Loucy (cell line): Measurements from ENCODE around the gene SERTAD1.

Source experiments
- H2AFZ ChIP-seq: fragments of 200-600 bp; sonication (generic); 2 replicates; pipeline ENCODE4 v1.6.0; 2016; ENCODE audit warnings: antibody characterized with exemption, mild to moderate bottlenecking, low read length, moderate library complexity
- H3F3A ChIP-seq: fragments of 200-600 bp; 2 replicates; pipeline ENCODE4 v1.6.0; 2016; ENCODE audit warnings: antibody characterized with exemption, low read depth, mild to moderate bottlenecking
- H3K27me3 ChIP-seq: fragments of 200-600 bp; sonication (generic); 2 replicates; pipeline ENCODE4 v1.6.1; 2014; ENCODE audit warnings: low read length, mild to moderate bottlenecking; ENCODE audit not compliant: insufficient read depth, poor library complexity, severe bottlenecking
- H3K36me3 ChIP-seq: fragments of 200-600 bp; sonication (generic); 2 replicates; pipeline ENCODE4 v1.6.1; 2016; ENCODE audit warnings: low read length; ENCODE audit not compliant: insufficient read depth
- H3K4me1 ChIP-seq: fragments of 200-600 bp; sonication (generic); 2 replicates; pipeline ENCODE4 v1.5.1; 2014; ENCODE audit warnings: low read length, mild to moderate bottlenecking; ENCODE audit not compliant: insufficient read depth, poor library complexity, severe bottlenecking
- H3K4me2 ChIP-seq: fragments of 200-600 bp; sonication (generic); 2 replicates; pipeline ENCODE4 v1.6.0; 2014; ENCODE audit warnings: antibody characterized with exemption, low read length, low read depth, mild to moderate bottlenecking; ENCODE audit not compliant: poor library complexity, severe bottlenecking
- H3K4me3 ChIP-seq: fragments of 200-600 bp; sonication (generic); 2 replicates; pipeline ENCODE4 v1.5.1; 2014; ENCODE audit warnings: low read length, mild to moderate bottlenecking, mixed read lengths; ENCODE audit not compliant: poor library complexity, severe bottlenecking
- H3K79me2 ChIP-seq: fragments of 200-600 bp; sonication (generic); 2 replicates; pipeline ENCODE4 v1.6.1; 2014; ENCODE audit warnings: low read length; ENCODE audit not compliant: insufficient read depth
- H3K9ac ChIP-seq: fragments of 200-600 bp; sonication (generic); 2 replicates; pipeline ENCODE4 v1.6.0; 2014; ENCODE audit warnings: mild to moderate bottlenecking, low read depth, low read length, moderate library complexity; ENCODE audit not compliant: poor library complexity, severe bottlenecking
- H3K9me2 ChIP-seq: fragments of 200-600 bp; sonication (generic); replicated peaks from 2 replicates; pipeline ENCODE4 v1.6.1; 2016; ENCODE audit warnings: low read depth, low read length, mixed read lengths
- H3K9me3 ChIP-seq: fragments of 200-600 bp; sonication (generic); 2 replicates; pipeline ENCODE4 v1.6.1; 2014; ENCODE audit warnings: mild to moderate bottlenecking, antibody characterized with exemption, low read length, low read depth; ENCODE audit not compliant: insufficient read depth
- H4K20me1 ChIP-seq: fragments of 200-600 bp; sonication (generic); 2 replicates; pipeline ENCODE4 v1.6.0; 2014; ENCODE audit warnings: antibody characterized with exemption, low read length, mild to moderate bottlenecking; ENCODE audit not compliant: insufficient read depth, poor library complexity, severe bottlenecking
- EZH2phosphoT487 ChIP-seq: fragments of 200-600 bp; IDR thresholded peaks from 2 replicates; pipeline ENCODE4 v1.6.1; 2018; ENCODE audit warnings: antibody characterized with exemption, mild to moderate bottlenecking, moderate library complexity, borderline replicate concordance
- TF ChIP-seq, protein P1 (sequence below): fragments of 200-600 bp; sonication (generic); conservative IDR thresholded peaks from 2 replicates; pipeline ENCODE4 v1.5.1; 2014; ENCODE audit warnings: mild to moderate bottlenecking, antibody characterized with exemption, low read length

Gene SERTAD1

GRCh38 chr19:40445780-40446262 is 20.0 kb upstream of the SERTAD1 start:
- Histone ChIP-seq H2AFZ (no peak overlapping the region), H3K9me2 (no peaks in the 10 kb centered on the region), H3K9me3 (no peaks in the 10 kb centered on the region), H3F3A (no peaks in the 10 kb centered on the region), H3K4me2 (no peak overlapping the region), H3K4me1 (peaks cover 18% of the 10 kb centered on the region), H4K20me1 (peaks cover 19% of the 10 kb centered on the region), H3K9ac (no peak overlapping the region), H3K79me2 (peaks cover 19% of the 10 kb centered on the region), H3K36me3 (peaks cover 7% of the 10 kb centered on the region; the same call in 1 of the 2 replicates), H3K27me3 (no peaks in the 10 kb centered on the region), H3K4me3 (no peak overlapping the region)
- TF ChIP-seq, protein P1, sequence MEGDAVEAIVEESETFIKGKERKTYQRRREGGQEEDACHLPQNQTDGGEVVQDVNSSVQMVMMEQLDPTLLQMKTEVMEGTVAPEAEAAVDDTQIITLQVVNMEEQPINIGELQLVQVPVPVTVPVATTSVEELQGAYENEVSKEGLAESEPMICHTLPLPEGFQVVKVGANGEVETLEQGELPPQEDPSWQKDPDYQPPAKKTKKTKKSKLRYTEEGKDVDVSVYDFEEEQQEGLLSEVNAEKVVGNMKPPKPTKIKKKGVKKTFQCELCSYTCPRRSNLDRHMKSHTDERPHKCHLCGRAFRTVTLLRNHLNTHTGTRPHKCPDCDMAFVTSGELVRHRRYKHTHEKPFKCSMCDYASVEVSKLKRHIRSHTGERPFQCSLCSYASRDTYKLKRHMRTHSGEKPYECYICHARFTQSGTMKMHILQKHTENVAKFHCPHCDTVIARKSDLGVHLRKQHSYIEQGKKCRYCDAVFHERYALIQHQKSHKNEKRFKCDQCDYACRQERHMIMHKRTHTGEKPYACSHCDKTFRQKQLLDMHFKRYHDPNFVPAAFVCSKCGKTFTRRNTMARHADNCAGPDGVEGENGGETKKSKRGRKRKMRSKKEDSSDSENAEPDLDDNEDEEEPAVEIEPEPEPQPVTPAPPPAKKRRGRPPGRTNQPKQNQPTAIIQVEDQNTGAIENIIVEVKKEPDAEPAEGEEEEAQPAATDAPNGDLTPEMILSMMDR: no peak
- no peak for TF ChIP-seq EZH2phosphoT487

DNA sequence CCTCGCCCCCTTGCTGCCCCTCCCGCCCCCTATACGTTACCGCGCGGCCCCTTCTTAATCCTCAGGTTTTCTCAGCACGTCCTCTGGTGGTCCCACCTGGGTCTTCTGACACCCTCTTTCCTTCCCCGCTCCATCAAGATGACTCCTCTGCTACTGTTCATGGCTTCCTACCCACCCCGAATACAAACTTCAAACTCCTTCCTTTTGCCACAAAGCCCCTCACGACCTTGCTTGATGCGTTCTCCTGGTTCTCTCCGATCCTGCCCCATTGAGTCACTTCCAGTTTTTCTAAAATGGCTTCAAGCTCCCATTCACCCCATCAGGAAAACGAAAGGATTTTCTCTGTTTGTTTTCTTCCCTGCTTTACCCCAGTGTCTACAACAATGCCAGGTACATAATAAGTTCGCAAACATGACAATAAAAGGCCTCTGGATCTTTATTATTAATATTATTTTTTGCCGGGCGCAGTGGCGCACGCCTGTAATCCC is 19.1 kb upstream of the SERTAD1 start:
- no peaks in the 10 kb centered on the region for H3F3A ChIP-seq
- peak overlapping the region; percentile 96 for H3K4me2 ChIP-seq
- H3K9me3 ChIP-seq: no peaks in the 10 kb centered on the region
- H3K9me2 ChIP-seq: no peaks in the 10 kb centered on the region
- peak overlapping the region; percentile 87 for H3K4me3 ChIP-seq
- H3K79me2 ChIP-seq: peaks cover 19% of the 10 kb centered on the region
- H3K36me3 ChIP-seq: peaks cover 12% of the 10 kb centered on the region; the same call in 1 of the 2 replicates
- peak overlapping the region; percentile 98 for H2AFZ ChIP-seq
- H3K4me1 ChIP-seq: peaks cover 18% of the 10 kb centered on the region
- no peaks in the 10 kb centered on the region for H3K27me3 ChIP-seq
- no peak for TF ChIP-seq EZH2phosphoT487
- TF ChIP-seq, protein P1: peak; percentile 50
- peaks cover 19% of the 10 kb centered on the region for H4K20me1 ChIP-seq
- H3K9ac ChIP-seq: peak overlapping the region; percentile 94

GRCh38 chr19:40444000-40444824 is 18.4 kb upstream of the SERTAD1 start, which contains the start of gene SERTAD3:
SERTAD3 (minus strand) TSS chr19:40444335; CDS start chr19:40442080, 2,255 bp downstream.
- peak within 1 kb of the TSS; percentile 87 for H3K4me3 ChIP-seq
- H4K20me1 ChIP-seq: peaks cover 19% of the 10 kb centered on the region
- no peaks in the 10 kb centered on the region for H3K9me3 ChIP-seq
- peak within 1 kb of the TSS; percentile 94 for H3K9ac ChIP-seq
- H3K27me3 ChIP-seq: no peaks in the 10 kb centered on the region
- H3K36me3 ChIP-seq: peaks cover 12% of the 10 kb centered on the region; the same call in 1 of the 2 replicates
- peak within 1 kb of the TSS; percentile 98 for H2AFZ ChIP-seq
- H3F3A ChIP-seq: no peaks in the 10 kb centered on the region
- peaks cover 19% of the 10 kb centered on the region for H3K79me2 ChIP-seq
- H3K4me2 ChIP-seq: peak within 1 kb of the TSS; percentile 96
- no peaks in the 10 kb centered on the region for H3K9me2 ChIP-seq
- TF ChIP-seq, protein P1: no peak
- TF ChIP-seq EZH2phosphoT487: no peak
- H3K4me1 ChIP-seq: peaks cover 18% of the 10 kb centered on the region
